HG03045 (cell line): ENCODE data around the gene KCNIP4.

Source experiments
- ATAC-seq: cut with Tn5 transposase; IDR thresholded peaks from one replicate; pipeline ENCODE4 v1.9.1; 2021; ENCODE audit warnings: mild to moderate bottlenecking, moderate library complexity; ENCODE audit not compliant: unreplicated experiment

Gene KCNIP4

GRCh38 chr4:20895208-20895607, 1053.4 kb downstream of the KCNIP4 start:
- no peak for ATAC-seq

GRCh38 chr4:20890761-20891160, 1057.8 kb downstream of the KCNIP4 start:
- ATAC-seq: no peak

GRCh38 chr4:20889901-20890300, 1058.7 kb downstream of the KCNIP4 start:
- no peak for ATAC-seq

GRCh38 chr4:20883677-20884076, 1064.9 kb downstream of the KCNIP4 start:
- ATAC-seq: no peak

GRCh38 chr4:20883231-20883630, 1065.3 kb downstream of the KCNIP4 start:
- no peak for ATAC-seq

- ATAC-seq: no peak
These were observed 1066.1 kb downstream of the KCNIP4 start for GRCh38 chr4:20882500-20882899.

GRCh38 chr4:20881658-20882057, 1066.9 kb downstream of the KCNIP4 start:
- ATAC-seq: no peak

- no peak for ATAC-seq
These were observed 1069.8 kb downstream of the KCNIP4 start for GRCh38 chr4:20878806-20879205.

- ATAC-seq: no peak
These were observed 1078.1 kb downstream of the KCNIP4 start for GRCh38 chr4:20870436-20870835.

GRCh38 chr4:20868108-20868507, 1080.5 kb downstream of the KCNIP4 start:
- ATAC-seq: no peak

- ATAC-seq: no peak
These were observed 1087.7 kb downstream of the KCNIP4 start for GRCh38 chr4:20860878-20861277.

- ATAC-seq: no peak
These were observed 1089.3 kb downstream of the KCNIP4 start for GRCh38 chr4:20859097-20859781.

GRCh38 chr4:20857081-20857480, 1091.5 kb downstream of the KCNIP4 start:
- no peak for ATAC-seq

- ATAC-seq: no peak
These were observed 1101.3 kb downstream of the KCNIP4 start for GRCh38 chr4:20847124-20847747.

GRCh38 chr4:20844311-20844710, 1104.3 kb downstream of the KCNIP4 start:
- no peak for ATAC-seq

- no peak for ATAC-seq
These were observed 1107.9 kb downstream of the KCNIP4 start for GRCh38 chr4:20840648-20841190.

- ATAC-seq: no peak
These were observed 1108.6 kb downstream of the KCNIP4 start for GRCh38 chr4:20839957-20840356.

GRCh38 chr4:20838476-20838875, 1110.1 kb downstream of the KCNIP4 start:
- no peak for ATAC-seq

GRCh38 chr4:20832826-20833225, 1115.7 kb downstream of the KCNIP4 start:
- no peak for ATAC-seq

GRCh38 chr4:20831746-20832145, 1116.8 kb downstream of the KCNIP4 start:
- ATAC-seq: no peak

- ATAC-seq: no peak
These were observed 1118.8 kb downstream of the KCNIP4 start for GRCh38 chr4:20829617-20830357.

- no peak for ATAC-seq
These were observed 1123.1 kb downstream of the KCNIP4 start for GRCh38 chr4:20825505-20825904.
